Liver (tissue), 9 donors: ENCODE results near the gene C14orf132. TPM values are rescaled to one million over a fixed set of nuclear protein-coding genes. Genes with fewer than 3 reads are reported as not detected.

Experiments
- DNase-seq: peaks from one replicate; pipeline ENCODE4 v3.0.0-alpha.2; 2017; ENCODE audit warnings: low spot score
- H3K27ac ChIP-seq, 2 donors: one replicate each; pipeline ENCODE4 v1.7.0; 2013; ENCODE audit warnings: inconsistent platforms in 2 of 2, low read length in 2 of 2, control low read depth in 1 of 2, low read depth in 1 of 2, mild to moderate bottlenecking in 1 of 2
- H3K27me3 ChIP-seq, 4 donors: one replicate each; pipeline versions ENCODE4 v1.6.1 to v1.7.0; 2013; ENCODE audit warnings: low read length in 3 of 4, inconsistent platforms in 1 of 4, mild to moderate bottlenecking in 1 of 4, moderate library complexity in 1 of 4; ENCODE audit not compliant: control insufficient read depth in 4 of 4, insufficient read depth in 4 of 4
- H3K36me3 ChIP-seq, 4 donors: one replicate each; pipeline versions ENCODE4 v1.6.1 to v1.7.0; 2013; ENCODE audit warnings: low read length in 3 of 4, mild to moderate bottlenecking in 3 of 4, low read depth in 1 of 4, moderate library complexity in 1 of 4; ENCODE audit not compliant: control insufficient read depth in 4 of 4, insufficient read depth in 3 of 4
- H3K4me1 ChIP-seq, 4 donors: one replicate each; pipeline versions ENCODE4 v1.6.1 to v1.7.0; 2013; ENCODE audit warnings: low read length in 3 of 4, mild to moderate bottlenecking in 3 of 4, moderate library complexity in 1 of 4; ENCODE audit not compliant: control insufficient read depth in 4 of 4, insufficient read depth in 4 of 4
- H3K4me3 ChIP-seq, 3 donors: one replicate each; pipeline versions ENCODE4 v1.6.1 to v1.7.0; 2013; ENCODE audit warnings: low read length in 3 of 3, control low read depth in 1 of 3, low read depth in 1 of 3, mild to moderate bottlenecking in 1 of 3
- H3K9ac ChIP-seq, 2 donors: one replicate each; pipeline ENCODE4 v1.7.0; 2013; ENCODE audit warnings: low read length in 2 of 2, mild to moderate bottlenecking in 2 of 2, moderate library complexity in 2 of 2, control low read depth in 1 of 2, low read depth in 1 of 2
- H3K9me3 ChIP-seq, 4 donors: one replicate each; pipeline versions ENCODE4 v1.6.1 to v1.7.0; 2013; ENCODE audit warnings: low read length in 3 of 4; ENCODE audit not compliant: control insufficient read depth in 4 of 4
- ATF3 ChIP-seq: IDR thresholded peaks from 2 replicates; pipeline ENCODE4 v1.6.1; 2016; ENCODE audit warnings: antibody characterized with exemption
- EGR1 ChIP-seq, 2 donors: IDR thresholded peaks; 2 replicates each; pipeline ENCODE4 v1.6.1; 2016 to 2018; ENCODE audit warnings: antibody characterized with exemption in 2 of 2, low read depth in 2 of 2
- FOXA1 ChIP-seq: IDR thresholded peaks from 2 replicates; pipeline ENCODE4 v1.6.1; 2016; ENCODE audit warnings: antibody characterized with exemption
- FOXA2 ChIP-seq: IDR thresholded peaks from 2 replicates; pipeline ENCODE4 v1.6.1; 2016; ENCODE audit warnings: antibody characterized with exemption
- GABPA ChIP-seq, 2 donors: IDR thresholded peaks in 1 of 2; conservative IDR thresholded peaks in 1 of 2; 2 replicates each; pipeline ENCODE4 v1.6.1; 2016; ENCODE audit warnings: antibody characterized with exemption in 2 of 2, mild to moderate bottlenecking in 1 of 2, moderate library complexity in 1 of 2
- HNF4A ChIP-seq, 2 donors: conservative IDR thresholded peaks; 2 replicates each; pipeline ENCODE4 v1.6.1; 2016; ENCODE audit warnings: antibody characterized with exemption in 2 of 2, mild to moderate bottlenecking in 2 of 2
- JUND ChIP-seq, 2 donors: IDR thresholded peaks; 2 replicates each; pipeline ENCODE4 v1.6.1; 2016; ENCODE audit warnings: antibody characterized with exemption in 2 of 2
- NR2F2 ChIP-seq: IDR thresholded peaks from 2 replicates; pipeline ENCODE4 v1.6.1; 2016; ENCODE audit warnings: antibody characterized with exemption
- RAD21 ChIP-seq, 2 donors: IDR thresholded peaks; 2 replicates each; pipeline ENCODE4 v1.6.1; 2016; ENCODE audit warnings: antibody characterized with exemption in 2 of 2, mild to moderate bottlenecking in 2 of 2
- REST ChIP-seq: IDR thresholded peaks from 2 replicates; pipeline ENCODE4 v1.6.1; 2016; ENCODE audit warnings: antibody characterized with exemption, mild to moderate bottlenecking
- RXRA ChIP-seq, 2 donors: IDR thresholded peaks; 2 replicates each; pipeline ENCODE4 v1.6.1; 2017 to 2018; ENCODE audit warnings: antibody characterized with exemption in 2 of 2, mild to moderate bottlenecking in 1 of 2
- SP1 ChIP-seq: IDR thresholded peaks from 2 replicates; pipeline ENCODE4 v1.6.1; 2018; ENCODE audit warnings: antibody characterized with exemption, mild to moderate bottlenecking
- TAF1 ChIP-seq: conservative IDR thresholded peaks from 2 replicates; pipeline ENCODE4 v1.6.1; 2016; ENCODE audit warnings: antibody characterized with exemption, mild to moderate bottlenecking
- YY1 ChIP-seq: IDR thresholded peaks from 2 replicates; pipeline ENCODE4 v1.6.1; 2016; ENCODE audit warnings: antibody characterized with exemption, mild to moderate bottlenecking
- ZBTB33 ChIP-seq: IDR thresholded peaks from 2 replicates; pipeline ENCODE4 v1.6.1; 2016; ENCODE audit warnings: antibody characterized with exemption
- WGBS: extraction: QIAGEN DNeasy Blood & Tissue Kit; methylation state at CpG from one replicate; pipeline ENCODE4 v1.1.7; 2013; 5-methylcytosine and 5-hydroxymethylcytosine counted together
- polyA plus RNA-seq, 2 donors: library from polyadenylated mRNA; stranded (reverse) in 1 of 2; unstranded in 1 of 2; fragments of 200-250 nt in 1 of 2; fragments of >200 nt in 1 of 2; fragmentation: Nextera tagmentation in 1 of 2; extraction: Ambion mirVana in 1 of 2; gene quantifications; one replicate each; pipeline versions ENCODE4 v1.2.1 to v1.2.3, GENCODE V29; 2013 to 2015
- total RNA-seq, 2 donors: library from RNA; depleted of rRNA; stranded (reverse); fragments of >200 nt; gene quantifications; one replicate each; pipeline ENCODE4 v1.2.3, GENCODE V29; 2014
- TF ChIP-seq, protein P1 (sequence below): fragments of 150-350 bp; IDR thresholded peaks from 2 replicates; pipeline ENCODE4 v1.5.1; 2017; ENCODE audit warnings: improper control_type of control experiment, low read depth, low read length; ENCODE audit not compliant: missing input control
- donor health status: healthy.
- donor health status: healthy.
- donor health status: healthy.
- donor health status: healthy.
- donor health status: healthy.

The C14orf132 gene
- total and polyA plus RNA-seq, 4 donors, result 1.8 to 3.0 (median 2.1) TPM

GRCh38 chr14:96104469-96105057 lies 65.4 kb downstream of the C14orf132 start (continued):
- TF ChIP-seq ATF3, result peak; percentile 98
- no peak for TF ChIP-seq TAF1

- peak overlapping the region; percentile 79 to 82 for H3K27ac ChIP-seq
- H3K9ac ChIP-seq, result no peak overlapping the region
- H3K4me3 ChIP-seq, result no peak overlapping the region
- no peaks in the 10 kb centered on the region for H3K27me3 ChIP-seq
- no peak for DNase-seq
- TF ChIP-seq HNF4A (conservative IDR thresholded peaks at IDR 0.05) (no peak), FOXA1 (no peak), NR2F2 (no peak), EGR1 (IDR thresholded peaks at IDR 0.05; ENCODE audit: low read depth in 2 of 2) (no peak), FOXA2 (no peak), TAF1 (no peak), ATF3 (no peak), RAD21 (IDR thresholded peaks at IDR 0.05) (no peak), JUND (IDR thresholded peaks at IDR 0.05) (no peak), SP1 (no peak), GABPA (IDR thresholded peaks at IDR 0.05 in 1 of 2, conservative IDR thresholded peaks at IDR 0.05 in 1 of 2) (no peak), YY1 (no peak), ZBTB33 (no peak), REST (no peak), RXRA (IDR thresholded peaks at IDR 0.05) (no peak)
- TF ChIP-seq, protein P1, sequence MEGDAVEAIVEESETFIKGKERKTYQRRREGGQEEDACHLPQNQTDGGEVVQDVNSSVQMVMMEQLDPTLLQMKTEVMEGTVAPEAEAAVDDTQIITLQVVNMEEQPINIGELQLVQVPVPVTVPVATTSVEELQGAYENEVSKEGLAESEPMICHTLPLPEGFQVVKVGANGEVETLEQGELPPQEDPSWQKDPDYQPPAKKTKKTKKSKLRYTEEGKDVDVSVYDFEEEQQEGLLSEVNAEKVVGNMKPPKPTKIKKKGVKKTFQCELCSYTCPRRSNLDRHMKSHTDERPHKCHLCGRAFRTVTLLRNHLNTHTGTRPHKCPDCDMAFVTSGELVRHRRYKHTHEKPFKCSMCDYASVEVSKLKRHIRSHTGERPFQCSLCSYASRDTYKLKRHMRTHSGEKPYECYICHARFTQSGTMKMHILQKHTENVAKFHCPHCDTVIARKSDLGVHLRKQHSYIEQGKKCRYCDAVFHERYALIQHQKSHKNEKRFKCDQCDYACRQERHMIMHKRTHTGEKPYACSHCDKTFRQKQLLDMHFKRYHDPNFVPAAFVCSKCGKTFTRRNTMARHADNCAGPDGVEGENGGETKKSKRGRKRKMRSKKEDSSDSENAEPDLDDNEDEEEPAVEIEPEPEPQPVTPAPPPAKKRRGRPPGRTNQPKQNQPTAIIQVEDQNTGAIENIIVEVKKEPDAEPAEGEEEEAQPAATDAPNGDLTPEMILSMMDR, result no peak
- peaks cover 12 to 26% (median 16%) of the 10 kb centered on the region in 4 donors for H3K4me1 ChIP-seq
- 87% methylated on average over 16 of the region's 16 CpGs for WGBS
- H3K9me3 ChIP-seq, result no peaks in the 10 kb centered on the region
- no peaks in the 10 kb centered on the region for H3K36me3 ChIP-seq
These were observed 66.1 kb downstream of the C14orf132 start for GRCh38 chr14:96105089-96105925.
